WI38 (cell line): ENCODE measurements around the gene SH3RF1.
A peak's percentile ranks its signal among the peaks of the same experiment; 100 is the strongest.

Experiments
- H3K4me3 ChIP-seq: 2 replicates; pipeline ENCODE4 v1.5.1; 2011; ENCODE audit warnings: low read depth, mild to moderate bottlenecking, control low read depth, low read length
- CTCF ChIP-seq: IDR thresholded peaks from 2 replicates; pipeline ENCODE4 v1.5.1; 2012; ENCODE audit warnings: low read depth, mild to moderate bottlenecking, control low read depth, low read length

SH3RF1 gene

GRCh38 chr4:169270810-169271691 is at the start of gene SH3RF1:
Gene SH3RF1, minus strand, starts transcription at chr4:169270956. Its CDS starts 1,744 bp downstream, at chr4:169269212.
- peak within 1 kb of the TSS; percentile 80 for H3K4me3 ChIP-seq
- TF ChIP-seq CTCF: peak; percentile 14; the same call in 1 of the 2 replicates

GRCh38 chr4:169315530-169316343 is 45.0 kb upstream of the SH3RF1 start:
- H3K4me3 ChIP-seq: no peak overlapping the region; the same call in 1 of the 2 replicates
- no peak for TF ChIP-seq CTCF

GRCh38 chr4:169314906-169315305 is 44.1 kb upstream of the SH3RF1 start:
- TF ChIP-seq CTCF: no peak
- H3K4me3 ChIP-seq: peak overlapping the region; percentile 27; the same call in 1 of the 2 replicates

- H3K4me3 ChIP-seq: no peak overlapping the region
- no peak for TF ChIP-seq CTCF
Observed at GRCh38 chr4:169313732-169314131, 43.0 kb upstream of the SH3RF1 start.

GRCh38 chr4:169312690-169313422 is 42.1 kb upstream of the SH3RF1 start:
- no peak for TF ChIP-seq CTCF
- H3K4me3 ChIP-seq: no peak overlapping the region

- H3K4me3 ChIP-seq: no peak overlapping the region
- TF ChIP-seq CTCF: peak; percentile 24; the same call in 1 of the 2 replicates
Observed at GRCh38 chr4:169311643-169312365, 41.0 kb upstream of the SH3RF1 start.
